HG03025 (cell line): ENCODE results near the gene ZBTB38.

Source experiments
- ATAC-seq: cut with Tn5 transposase; IDR thresholded peaks from one replicate; pipeline ENCODE4 v1.9.1; 2021; ENCODE audit warnings: mild to moderate bottlenecking, moderate library complexity; ENCODE audit not compliant: unreplicated experiment, low FRiP score

Gene ZBTB38, protein sequence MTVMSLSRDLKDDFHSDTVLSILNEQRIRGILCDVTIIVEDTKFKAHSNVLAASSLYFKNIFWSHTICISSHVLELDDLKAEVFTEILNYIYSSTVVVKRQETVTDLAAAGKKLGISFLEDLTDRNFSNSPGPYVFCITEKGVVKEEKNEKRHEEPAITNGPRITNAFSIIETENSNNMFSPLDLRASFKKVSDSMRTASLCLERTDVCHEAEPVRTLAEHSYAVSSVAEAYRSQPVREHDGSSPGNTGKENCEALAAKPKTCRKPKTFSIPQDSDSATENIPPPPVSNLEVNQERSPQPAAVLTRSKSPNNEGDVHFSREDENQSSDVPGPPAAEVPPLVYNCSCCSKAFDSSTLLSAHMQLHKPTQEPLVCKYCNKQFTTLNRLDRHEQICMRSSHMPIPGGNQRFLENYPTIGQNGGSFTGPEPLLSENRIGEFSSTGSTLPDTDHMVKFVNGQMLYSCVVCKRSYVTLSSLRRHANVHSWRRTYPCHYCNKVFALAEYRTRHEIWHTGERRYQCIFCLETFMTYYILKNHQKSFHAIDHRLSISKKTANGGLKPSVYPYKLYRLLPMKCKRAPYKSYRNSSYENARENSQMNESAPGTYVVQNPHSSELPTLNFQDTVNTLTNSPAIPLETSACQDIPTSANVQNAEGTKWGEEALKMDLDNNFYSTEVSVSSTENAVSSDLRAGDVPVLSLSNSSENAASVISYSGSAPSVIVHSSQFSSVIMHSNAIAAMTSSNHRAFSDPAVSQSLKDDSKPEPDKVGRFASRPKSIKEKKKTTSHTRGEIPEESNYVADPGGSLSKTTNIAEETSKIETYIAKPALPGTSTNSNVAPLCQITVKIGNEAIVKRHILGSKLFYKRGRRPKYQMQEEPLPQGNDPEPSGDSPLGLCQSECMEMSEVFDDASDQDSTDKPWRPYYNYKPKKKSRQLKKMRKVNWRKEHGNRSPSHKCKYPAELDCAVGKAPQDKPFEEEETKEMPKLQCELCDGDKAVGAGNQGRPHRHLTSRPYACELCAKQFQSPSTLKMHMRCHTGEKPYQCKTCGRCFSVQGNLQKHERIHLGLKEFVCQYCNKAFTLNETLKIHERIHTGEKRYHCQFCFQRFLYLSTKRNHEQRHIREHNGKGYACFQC (N-terminal part only)

DNA sequence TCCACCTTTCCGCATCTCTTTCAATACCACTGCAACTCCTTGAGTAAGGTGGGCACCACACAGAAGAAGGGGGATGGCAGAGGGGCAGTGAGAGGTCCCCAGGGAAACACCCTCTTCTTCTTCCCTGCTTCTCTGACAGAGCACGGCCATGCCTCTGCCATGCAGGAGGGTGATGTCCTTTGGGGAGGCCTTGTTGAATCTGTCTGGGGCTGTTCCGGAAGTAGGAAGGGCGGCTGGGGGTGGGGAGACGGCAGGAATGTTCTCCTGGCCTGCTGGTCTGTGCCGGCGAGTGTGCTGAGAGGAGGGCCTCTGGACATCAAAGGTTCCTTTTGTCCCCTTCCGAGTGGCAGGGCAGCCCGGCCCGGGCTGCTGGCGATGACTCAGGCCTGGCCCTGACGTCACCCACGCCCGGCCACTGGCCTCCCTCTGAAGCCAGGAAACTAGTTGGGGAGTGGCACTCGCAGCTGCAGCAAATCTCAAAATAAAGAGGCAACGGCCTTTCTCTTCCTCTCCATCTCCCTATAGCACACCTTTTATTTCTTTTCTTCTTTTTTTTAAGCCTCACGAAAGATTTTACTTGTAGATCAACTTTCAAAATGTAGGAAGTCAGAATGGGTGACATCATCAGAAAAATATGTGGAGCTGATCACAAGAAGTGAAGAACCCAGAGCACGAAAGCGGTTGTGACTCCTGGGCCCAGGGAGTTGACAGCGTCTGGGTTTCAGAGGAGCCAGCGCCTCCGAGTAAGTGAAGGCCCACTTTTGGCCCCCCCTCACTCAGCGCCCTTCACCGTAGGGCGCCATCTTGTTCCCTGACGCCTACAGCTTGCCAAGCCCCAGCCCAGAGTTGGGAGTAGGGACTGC lies at the start of gene ZBTB38:
ZBTB38 (plus strand) TSS at position 443 of the 863 bp plus-strand sequence. CDS start 73,885 bp downstream, outside the sequence.
- ATAC-seq = peak; percentile 30

DNA sequence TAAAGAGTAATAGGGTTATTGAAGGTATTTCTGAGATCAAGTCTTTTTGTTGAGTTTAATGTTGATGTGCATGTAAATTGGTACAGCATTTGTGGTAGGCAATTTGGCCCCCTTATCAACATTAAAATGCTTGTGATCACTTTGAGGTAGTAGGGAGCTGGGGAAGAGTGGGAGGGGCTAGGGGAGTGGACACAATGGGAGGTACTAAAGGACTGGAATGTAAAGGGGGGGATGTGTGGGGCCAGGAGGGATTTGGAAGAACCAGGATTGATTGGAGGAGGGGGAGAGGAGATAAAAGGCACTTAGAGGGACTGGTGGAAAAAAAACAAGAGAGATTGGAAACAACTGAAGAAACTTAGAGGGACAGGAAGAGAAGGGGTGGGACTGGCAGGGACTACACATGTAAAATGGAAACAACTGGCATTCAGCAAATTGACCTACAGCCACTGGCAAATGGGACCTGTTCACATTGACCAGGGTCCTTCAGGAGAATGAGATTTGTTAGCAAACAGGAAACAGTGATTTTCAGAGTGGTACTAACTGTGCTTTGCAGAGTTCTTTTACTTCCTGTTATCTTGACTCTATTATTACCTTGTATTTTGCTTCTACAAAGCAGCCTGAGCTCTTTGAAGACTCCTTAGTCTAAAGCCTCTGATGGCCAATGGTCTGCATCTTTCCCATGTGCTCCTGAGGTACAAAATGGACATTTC lies 47.8 kb upstream of the ZBTB38 start:
- no peak for ATAC-seq

DNA sequence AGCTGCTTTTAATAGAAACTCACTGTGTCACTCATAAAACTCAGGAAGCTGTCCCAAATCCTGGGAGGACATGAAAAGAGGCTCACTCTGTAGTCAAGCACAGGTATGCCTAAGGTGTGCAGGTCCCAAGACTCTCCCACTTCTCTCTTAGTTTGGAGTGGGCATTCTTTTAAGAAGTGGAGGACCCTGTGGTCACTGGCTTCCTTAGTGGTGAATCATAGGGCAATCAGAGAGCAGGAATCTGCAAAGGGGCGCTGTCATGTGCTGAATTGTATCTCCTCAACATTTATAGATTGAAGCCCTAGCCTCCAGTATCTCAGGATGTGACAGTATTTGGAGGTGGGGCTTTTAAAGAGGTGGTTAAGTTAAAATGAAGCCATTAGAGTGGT lies 47.2 kb upstream of the ZBTB38 start:
- ATAC-seq = no peak

DNA sequence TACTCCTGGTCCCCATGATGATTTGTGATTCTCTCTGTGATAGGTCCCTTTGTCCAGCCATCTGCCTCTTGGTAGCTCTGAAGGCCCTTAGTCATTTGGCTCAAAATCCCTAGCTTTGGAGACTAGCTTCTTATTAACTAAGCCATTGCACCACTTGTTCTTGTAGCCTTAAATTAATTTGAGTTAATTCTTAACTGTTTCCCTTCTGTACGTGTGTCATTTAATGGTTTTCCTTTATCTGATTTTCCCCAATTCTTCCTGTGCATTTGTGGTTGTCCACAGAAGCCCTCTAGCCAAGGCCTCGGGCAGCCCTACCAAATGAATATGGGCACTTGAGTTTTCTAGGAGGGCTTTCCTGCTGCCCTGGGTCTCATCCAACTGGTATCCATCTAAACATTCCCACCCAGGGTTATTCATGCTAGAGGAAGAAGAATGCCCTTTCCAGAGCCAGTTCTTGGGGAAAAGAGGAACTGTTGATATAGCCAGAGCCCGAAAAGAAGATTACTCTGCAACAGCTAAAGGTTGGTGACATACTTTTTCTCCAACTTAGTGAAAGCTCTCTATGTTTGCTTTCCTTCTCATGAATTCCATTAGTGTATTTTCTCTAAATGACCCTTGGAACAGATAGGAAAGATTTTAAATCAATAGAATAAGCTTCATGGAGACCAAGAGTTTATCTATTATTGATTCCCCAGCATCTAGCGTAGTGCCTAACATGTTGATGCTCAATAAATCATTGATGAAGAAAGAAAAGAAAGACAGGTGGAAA lies 44.2 kb upstream of the ZBTB38 start:
- ATAC-seq = no peak

DNA sequence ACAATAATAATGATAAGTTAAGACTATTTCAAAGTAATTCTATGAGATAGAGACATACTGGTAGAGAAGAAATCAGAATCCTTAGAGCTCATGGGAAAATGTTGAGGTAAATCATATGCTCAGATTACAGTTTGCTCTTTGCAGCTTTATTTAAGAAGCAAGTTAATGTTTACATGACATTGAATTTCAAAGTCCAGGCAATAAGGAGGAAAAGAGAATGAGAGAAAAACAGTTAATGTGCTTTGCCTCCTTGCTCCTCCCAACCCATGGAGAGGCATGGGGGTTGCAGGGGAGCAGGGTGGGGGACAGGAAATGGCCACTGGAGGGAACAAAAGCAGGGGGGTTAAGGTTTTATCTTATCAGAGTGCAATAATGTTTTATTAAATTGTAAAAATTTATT lies 42.2 kb upstream of the ZBTB38 start:
- no peak for ATAC-seq

DNA sequence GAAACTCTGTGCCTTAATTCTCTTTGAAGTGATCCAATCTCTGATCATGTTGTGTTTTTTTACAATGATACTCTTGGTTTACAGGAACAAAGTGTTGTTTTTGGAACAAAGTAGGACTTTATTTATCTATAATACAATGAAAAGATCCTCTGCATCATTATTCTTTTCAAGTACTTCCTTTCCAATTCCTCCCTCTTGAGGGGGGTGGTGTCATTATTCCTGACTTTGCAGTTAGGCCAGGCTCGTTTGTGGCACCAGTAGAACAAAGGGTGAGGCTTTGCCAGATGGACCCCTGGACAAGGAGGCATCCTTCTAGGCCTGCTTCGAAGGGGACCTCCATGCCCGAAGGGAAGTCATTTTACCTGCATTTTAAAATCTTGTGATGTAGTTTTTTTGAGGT lies 41.7 kb upstream of the ZBTB38 start:
- ATAC-seq = no peak

DNA sequence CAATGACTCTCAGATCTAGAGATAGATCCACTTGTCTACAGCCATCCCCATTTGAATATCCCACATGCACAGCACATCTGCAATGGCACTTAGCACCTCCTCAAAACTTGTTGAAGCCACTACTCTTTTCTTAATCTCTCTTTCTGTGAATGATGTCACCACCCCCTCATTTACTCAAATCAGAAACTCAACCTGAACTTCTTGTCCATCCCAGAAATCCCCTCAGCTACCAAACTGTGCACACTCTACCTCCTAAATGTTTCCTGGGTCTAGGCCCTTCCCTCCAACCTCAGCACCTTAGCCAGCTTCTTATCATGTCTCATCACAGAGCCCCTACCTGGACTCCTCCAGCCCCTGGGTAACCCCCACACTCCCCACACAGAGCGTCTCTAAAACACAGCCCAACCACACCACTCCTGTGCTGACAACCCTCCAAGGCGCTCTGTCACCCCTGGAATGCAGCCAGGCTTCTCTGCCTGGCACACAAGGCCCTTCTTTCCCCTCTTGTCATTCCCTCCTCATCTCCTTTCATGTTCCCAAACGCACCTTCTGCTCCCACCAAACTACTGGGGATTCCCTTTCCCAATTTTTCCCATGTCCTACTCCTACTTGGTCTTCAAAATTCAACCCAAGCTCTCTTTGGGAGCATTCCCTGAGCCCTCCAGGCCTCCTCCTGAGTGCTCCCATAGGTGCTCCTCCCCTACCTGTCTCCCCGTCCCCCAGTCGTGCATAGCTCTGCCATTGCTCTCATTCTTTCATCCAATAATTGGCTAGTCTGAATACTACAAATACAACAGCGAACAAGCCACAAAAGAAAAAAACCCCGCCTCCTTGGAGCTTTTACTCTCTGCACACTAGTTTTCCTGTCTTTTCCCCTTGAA lies 39.8 kb upstream of the ZBTB38 start:
- no peak for ATAC-seq

DNA sequence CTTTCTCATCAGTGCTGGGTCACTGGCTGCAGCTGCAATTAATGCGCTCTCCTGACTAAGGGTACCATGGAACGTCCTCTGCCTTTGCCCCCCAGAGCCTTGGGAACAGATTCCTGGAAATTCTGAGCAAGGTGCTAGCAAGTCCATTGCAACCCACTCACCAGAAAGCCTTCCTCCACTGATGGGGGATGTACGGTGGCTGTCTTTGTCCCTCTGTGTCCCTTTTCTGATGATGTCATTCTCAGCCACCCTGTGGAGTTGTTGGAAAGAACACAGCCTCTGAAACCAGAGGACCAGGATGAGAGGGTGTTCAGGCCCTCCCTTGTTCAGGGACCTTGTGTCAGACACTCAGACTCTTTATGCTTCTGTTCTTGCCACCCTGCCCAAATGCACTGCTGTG lies 38.1 kb upstream of the ZBTB38 start:
- no peak for ATAC-seq

DNA sequence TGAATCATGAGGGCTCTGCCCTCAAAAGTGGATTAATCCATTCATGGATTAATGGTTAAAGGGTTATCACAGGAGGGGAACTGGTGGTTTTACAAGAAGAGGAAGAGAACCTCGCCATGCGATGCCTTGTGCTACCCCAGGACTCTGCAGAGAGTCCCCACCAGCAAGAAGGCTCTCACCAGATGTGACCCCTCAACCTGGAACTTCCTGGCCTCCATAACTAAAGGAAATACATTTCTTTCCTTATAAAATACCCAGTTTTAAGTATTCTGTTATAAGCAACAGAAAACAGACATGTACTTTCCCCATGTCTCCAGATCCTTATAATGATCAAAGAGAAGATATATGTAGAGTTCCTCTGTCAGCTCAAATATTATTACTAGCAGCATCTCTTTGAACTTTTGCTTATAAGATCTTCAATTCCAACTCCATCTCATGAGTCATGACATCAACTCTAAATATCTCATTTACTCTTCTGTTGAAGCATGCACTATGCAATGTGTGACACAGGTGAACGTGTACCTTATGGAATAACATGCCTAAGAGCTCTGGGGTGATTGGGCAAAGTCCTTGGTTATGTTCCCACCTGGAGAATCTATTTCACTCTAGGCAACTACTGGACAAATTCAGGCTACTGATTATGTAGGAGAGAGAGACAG lies 37.5 kb upstream of the ZBTB38 start:
- ATAC-seq = no peak

DNA sequence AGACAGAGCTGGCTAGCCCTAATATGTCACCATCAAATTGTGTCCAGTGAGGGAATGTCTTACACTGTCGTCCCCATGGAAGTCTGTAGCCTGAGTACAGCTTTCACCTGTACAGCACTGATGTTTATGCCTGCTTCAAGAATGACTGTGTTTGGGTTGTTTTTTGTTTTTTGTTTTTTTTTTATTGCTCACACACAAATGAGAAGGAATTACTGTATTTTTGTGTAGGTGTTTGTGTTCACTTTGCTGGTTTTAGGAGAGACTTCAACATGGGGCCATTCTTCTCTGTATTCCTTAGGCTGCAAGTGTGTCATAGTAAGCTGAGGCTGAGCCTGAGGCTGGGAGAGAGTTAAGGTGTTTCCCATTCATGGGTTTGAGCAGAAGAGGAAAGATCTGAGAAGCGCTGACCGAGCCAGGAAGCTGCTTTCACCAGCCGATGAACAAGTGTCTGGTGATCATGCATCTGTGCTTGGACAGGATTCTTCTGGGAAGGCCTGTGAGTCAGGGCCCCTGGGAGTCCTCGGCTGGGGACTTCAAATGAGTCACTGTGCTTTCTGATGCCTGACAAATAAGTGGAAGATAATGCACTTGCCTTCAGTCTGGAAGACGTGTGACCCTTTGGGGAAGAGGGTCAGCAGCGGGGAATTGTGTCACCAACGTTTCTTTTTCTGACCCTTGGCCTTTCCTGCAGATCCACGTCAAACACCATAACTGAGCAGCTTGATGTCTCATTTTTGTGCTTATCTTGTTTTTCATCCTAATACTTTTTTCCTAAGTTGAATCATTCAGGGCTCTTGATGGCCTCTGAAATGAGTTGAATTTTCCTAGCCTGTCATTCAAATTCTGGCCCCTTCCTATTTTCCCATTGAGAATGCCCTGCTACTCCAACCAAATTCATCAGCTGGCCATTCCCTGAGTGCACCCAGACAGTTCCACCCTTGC lies 36.7 kb upstream of the ZBTB38 start:
- ATAC-seq = no peak

DNA sequence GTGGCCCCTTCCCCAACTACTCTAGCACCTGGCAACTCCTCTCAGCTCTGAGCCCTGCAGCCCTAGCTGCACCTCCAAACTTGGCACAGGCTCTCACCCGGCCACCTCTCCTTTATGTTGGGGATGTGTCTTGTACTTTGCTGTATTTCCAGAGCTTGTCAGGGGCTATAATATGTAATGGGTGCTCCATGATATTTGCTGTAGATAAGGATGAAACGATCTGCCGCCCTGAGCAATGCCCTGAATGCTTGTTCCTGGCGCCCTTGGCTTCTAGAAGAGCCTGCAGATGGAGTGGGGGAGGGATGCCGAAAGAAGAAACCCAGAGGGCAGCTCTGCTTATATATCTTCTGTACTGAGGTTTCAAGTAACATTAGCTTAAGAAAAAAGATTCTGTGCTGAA lies 35.9 kb upstream of the ZBTB38 start:
- ATAC-seq = no peak

DNA sequence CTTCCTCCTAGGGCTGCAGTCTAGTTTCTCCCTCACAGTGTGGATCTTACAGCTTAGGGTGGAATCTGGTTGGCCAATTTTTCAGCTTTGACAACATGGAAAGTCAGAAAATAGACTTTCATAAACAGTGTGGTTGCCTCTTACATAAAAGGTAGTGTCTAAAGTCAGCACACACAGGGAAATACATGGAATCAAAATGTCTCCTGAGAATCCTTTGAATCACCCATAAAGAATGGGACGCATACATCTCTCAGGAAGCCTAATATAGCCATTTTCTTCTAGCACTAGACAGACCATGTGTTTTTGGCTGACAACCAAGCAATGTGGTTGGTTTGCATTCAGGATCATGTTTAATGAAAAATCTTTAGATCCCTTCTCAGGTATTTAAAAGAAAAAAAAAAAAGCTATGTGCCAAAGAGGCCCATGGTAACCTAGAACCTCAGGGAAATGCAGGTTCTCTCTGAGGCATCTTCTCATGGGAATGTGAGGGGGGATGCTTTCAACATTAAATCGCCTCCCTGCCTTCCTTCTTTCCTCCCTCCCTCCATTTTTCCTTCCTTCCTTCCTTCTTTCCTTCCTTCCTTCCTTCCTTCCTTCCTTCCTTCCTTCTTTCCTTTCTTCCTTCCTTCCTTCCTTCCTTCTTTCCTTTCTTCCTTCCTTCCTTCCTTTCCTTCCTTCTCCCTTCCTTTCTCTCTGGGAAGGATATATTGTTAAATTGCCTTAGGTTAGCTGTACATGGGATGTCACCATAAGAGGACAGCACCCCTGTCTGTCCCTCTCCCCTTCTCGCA lies 34.3 kb upstream of the ZBTB38 start:
- no peak for ATAC-seq

DNA sequence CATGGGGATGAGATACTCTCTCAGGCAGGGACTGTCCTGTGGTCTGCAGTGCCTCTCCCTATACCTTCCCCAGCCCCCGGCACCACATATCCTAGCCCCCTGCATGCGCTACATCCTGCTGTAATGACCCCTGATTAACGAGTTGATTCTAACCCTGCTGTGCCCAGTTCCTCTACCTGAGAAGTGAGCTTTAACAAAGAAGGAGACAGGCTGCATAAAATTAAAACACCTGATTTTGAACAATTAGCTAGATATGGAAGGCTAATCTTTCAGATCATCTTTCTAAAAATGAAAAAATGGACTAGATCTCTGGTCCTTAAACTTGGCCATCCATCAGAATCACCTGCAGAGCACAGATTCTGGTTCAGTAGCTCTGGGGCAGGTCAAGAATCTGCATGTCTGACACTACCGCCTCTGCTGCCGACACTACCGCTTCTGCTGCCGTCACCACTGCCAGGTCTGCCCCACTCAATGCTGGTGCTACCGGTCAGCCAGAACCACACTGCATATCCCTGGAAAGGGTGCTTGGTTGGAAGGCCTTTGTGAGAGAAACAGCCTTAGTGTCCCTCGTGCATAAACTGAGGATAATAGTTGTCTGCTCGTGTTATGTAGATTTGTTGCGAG lies 33.6 kb upstream of the ZBTB38 start:
- no peak for ATAC-seq

DNA sequence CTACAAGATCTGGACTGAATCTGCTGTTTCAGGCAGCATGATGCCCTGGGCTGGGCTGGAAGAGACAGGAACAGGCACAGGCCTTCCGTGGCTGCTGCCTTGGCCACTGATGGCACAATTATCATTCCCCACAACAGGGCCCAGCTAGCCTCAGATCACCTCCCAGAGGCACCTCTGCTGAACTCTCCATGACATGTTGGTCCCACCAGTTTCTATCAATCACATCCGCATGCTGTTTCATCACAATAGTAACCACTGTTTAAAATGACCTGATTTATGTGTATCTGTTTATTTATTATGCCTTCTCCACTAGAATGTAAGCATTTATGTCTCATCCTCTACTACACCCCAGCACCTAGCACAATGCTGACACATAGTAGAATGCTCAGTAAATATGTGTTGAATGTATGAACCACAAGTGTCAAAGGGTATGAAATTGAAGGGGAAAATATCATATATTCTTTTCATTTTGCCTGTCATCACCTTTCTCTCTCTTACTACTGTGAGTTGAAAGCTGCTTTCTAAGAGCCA lies 32.7 kb upstream of the ZBTB38 start:
- no peak for ATAC-seq
